Heart left ventricle (tissue), 16 donors: ENCODE results near the gene DPF1. TPM values are rescaled to one million over a fixed set of nuclear protein-coding genes. Genes with fewer than 3 reads are reported as not detected.

Source experiments
- ATAC-seq, 4 donors: fragments of 200-7000 bp; cut with Tn5 transposase; one replicate each; pipeline ENCODE4 v1.9.1; 2020 to 2022; ENCODE audit warnings: moderate library complexity in 4 of 4, mild to moderate bottlenecking in 3 of 4, moderate number of reproducible peaks in 1 of 4
- DNase-seq, 5 donors: peaks; one replicate each; pipeline ENCODE4 v3.0.0-alpha.2; 2020
- H3K27ac ChIP-seq, 12 donors: fragments of 200-600 bp; sonication (generic) in 4 of 12; one replicate each; pipeline versions ENCODE4 v1.5.0 to v1.8.0; 2016 to 2022; ENCODE audit warnings: mild to moderate bottlenecking in 2 of 12
- H3K27me3 ChIP-seq, 9 donors: fragments of 200-600 bp; sonication (generic) in 2 of 9; one replicate each; pipeline versions ENCODE4 v1.5.1 to v1.8.0; 2016 to 2022; ENCODE audit warnings: mild to moderate bottlenecking in 3 of 9
- H3K36me3 ChIP-seq, 9 donors: fragments of 200-600 bp; sonication (generic) in 2 of 9; one replicate each; pipeline versions ENCODE4 v1.5.0 to v1.8.0; 2018 to 2022; ENCODE audit warnings: mild to moderate bottlenecking in 2 of 9
- H3K4me1 ChIP-seq, 12 donors: fragments of 200-600 bp; sonication (generic) in 4 of 12; one replicate each; pipeline versions ENCODE4 v1.5.0 to v1.8.0; 2016 to 2022; ENCODE audit warnings: mild to moderate bottlenecking in 3 of 12
- H3K4me3 ChIP-seq, 12 donors: fragments of 200-600 bp; sonication (generic) in 4 of 12; one replicate each; pipeline versions ENCODE4 v1.5.0 to v1.8.0; 2017 to 2022; ENCODE audit warnings: mild to moderate bottlenecking in 9 of 12, moderate library complexity in 4 of 12
- H3K9me3 ChIP-seq, 12 donors: fragments of 200-600 bp; sonication (generic) in 4 of 12; one replicate each; pipeline versions ENCODE4 v1.5.0 to v1.8.0; 2016 to 2022; ENCODE audit warnings: mild to moderate bottlenecking in 1 of 12
- CTCF ChIP-seq, 12 donors: fragments of 200-600 bp; sonication (generic) in 4 of 12; IDR thresholded peaks; one replicate each; pipeline versions ENCODE4 v1.5.0 to v1.8.0; 2018 to 2022; ENCODE audit warnings: antibody characterized with exemption in 12 of 12, mild to moderate bottlenecking in 5 of 12
- POLR2A ChIP-seq, 2 donors: fragments of 450-650 bp; IDR thresholded peaks; one replicate each; pipeline ENCODE4 v1.6.1; 2017; ENCODE audit warnings: antibody characterized with exemption in 2 of 2, mild to moderate bottlenecking in 2 of 2, moderate library complexity in 2 of 2
- WGBS, 4 donors: extraction: QIAGEN DNeasy Blood & Tissue Kit in 2 of 4; methylation state at CpG; one replicate each; pipeline versions ENCODE4 v1.1.5 to v1.1.7; 2013 to 2018; 5-methylcytosine and 5-hydroxymethylcytosine counted together
- intact Hi-C, 10 donors: fragments of 100-400 bp; cut with DNase I; formaldehyde crosslinking; loops; one replicate each; pipeline versions ENCODE4 v1.11.1 to v1.14.2; 2022
- polyA plus RNA-seq, 2 donors: library from polyadenylated mRNA; stranded (reverse); fragments of 200-250 nt; gene quantifications; one replicate each; pipeline ENCODE4 v1.2.3, GENCODE V29; 2013
- total RNA-seq, 9 donors: library from RNA; depleted of rRNA in 2 of 9; stranded (reverse); fragments of >200 nt in 2 of 9; fragmentation: NEBNext Ultra II Directional in 3 of 9; extraction: Animal tissue kit (Norgen Biotek cat#: 25700) in 3 of 9; gene quantifications; one replicate each; pipeline versions ENCODE4 v1.1.0 to v1.2.4, GENCODE V29; 2016 to 2023
- donor health status: ischemic (EF 13 %, LVEDD 7.1; RV severe dilation, severe dysfunction).
- donor health status: healthy with polysubstance abuse.
- donor health status: DM: no; HTN: yes; CAD: no.
- donor health status: DM: no; HTN: no; CAD: no.
- donor health status: ischemic (EF 25% LVEDD 6.9; RV normal size, moderate dysfunction).
- donor health status: ischemic (EF 25% LVEDD 5.7; RV mildly dilated, moderate dysfunction).
- donor health status: healthy.
- donor health status: DM: yes; HTN: yes; CAD: no.
- donor health status: ischemic (EF 35%, LVEDD 5.7; RV mildly dilated, moderate dysfunction).
- donor health status: nonischemic (EF 11% LVEDD 7.7; RV severe dilation, severe dysfunction).
- donor health status: DM: yes; HTN: yes; CAD: no.
- donor health status: PGD.
- donor health status: ischemic (EF 29% LVEDD 5.4; RV normal size, mild dysfunction).
- donor health status: nonischemic (EF 23%, LVEDD 6.1; RV moderate dilation, normal function).

DPF1 gene
- total and polyA plus RNA-seq, 11 donors: 0.11 to 1.2 (median 0.37) TPM; not detected in 2

GRCh38 chr19:38204728-38205127 is 19.3 kb downstream of the DPF1 start:
- H3K9me3 ChIP-seq: no peaks in the 10 kb centered on the region
- TF ChIP-seq CTCF (IDR thresholded peaks at IDR 0.05): no peak
- TF ChIP-seq POLR2A (IDR thresholded peaks at IDR 0.05): no peak
- 94 to 97% (median 96%) methylated on average over 8 of the region's 8 CpGs for whole genome bisulfite sequencing, 4 donors
- H3K4me1 ChIP-seq: peaks cover 0 to 11% (median 8%) of the 10 kb centered on the region in 12 donors
- intact Hi-C loops: no loop called here
- no peak for DNase-seq
- no peak for ATAC-seq
- no peak overlapping the region for H3K27ac ChIP-seq
- H3K27me3 ChIP-seq: peaks cover 0 to 9% (median 0%) of the 10 kb centered on the region in 9 donors
- peaks cover 0 to 58% (median 40%) of the 10 kb centered on the region in 9 donors for H3K36me3 ChIP-seq
- H3K4me3 ChIP-seq: no peak overlapping the region

- DNase-seq: no peak
- Histone ChIP-seq H3K4me1 (peaks cover 0 to 5% (median 2%) of the 10 kb centered on the region in 12 donors), H3K9me3 (no peaks in the 10 kb centered on the region), H3K27ac (no peak overlapping the region), H3K27me3 (peaks cover 0 to 4% (median 0%) of the 10 kb centered on the region in 9 donors), H3K4me3 (no peak overlapping the region), H3K36me3 (peaks cover 0 to 63% (median 41%) of the 10 kb centered on the region in 9 donors)
- 89 to 94% (median 92%) methylated on average over 8 of the region's 8 CpGs for WGBS, 4 donors
- intact Hi-C loops: no loop called here
- ATAC-seq: peak in 1 of 4 donors; percentile 51
- no peak for TF ChIP-seq CTCF (IDR thresholded peaks at IDR 0.05)
Observed at GRCh38 chr19:38204096-38204495, 19.9 kb downstream of the DPF1 start.

GRCh38 chr19:38203197-38203596 is 20.8 kb downstream of the DPF1 start:
- peaks cover 0 to 72% (median 41%) of the 10 kb centered on the region in 9 donors for H3K36me3 ChIP-seq
- WGBS, 4 donors: 85 to 96% (median 94%) methylated on average over 7 to 13 of the region's 13 CpGs
- DNase-seq (no peak), ATAC-seq (no peak)
- TF ChIP-seq CTCF (IDR thresholded peaks at IDR 0.05) (no peak), POLR2A (IDR thresholded peaks at IDR 0.05) (no peak)
- no peaks in the 10 kb centered on the region for H3K27me3 ChIP-seq
- intact Hi-C loops: no loop called here
- no peaks in the 10 kb centered on the region for H3K4me1 ChIP-seq
- H3K27ac ChIP-seq: no peak overlapping the region
- H3K4me3 ChIP-seq: no peak overlapping the region
- no peaks in the 10 kb centered on the region for H3K9me3 ChIP-seq

- Histone ChIP-seq H3K27me3 (no peaks in the 10 kb centered on the region), H3K4me1 (no peaks in the 10 kb centered on the region), H3K4me3 (no peak overlapping the region), H3K9me3 (no peaks in the 10 kb centered on the region), H3K27ac (no peak overlapping the region), H3K36me3 (peaks cover 0 to 75% (median 41%) of the 10 kb centered on the region in 9 donors)
- WGBS, 4 donors: 94 to 95% (median 95%) methylated on average over 14 of the region's 14 CpGs
- no peak for ATAC-seq
- TF ChIP-seq POLR2A (IDR thresholded peaks at IDR 0.05) (no peak), CTCF (IDR thresholded peaks at IDR 0.05) (no peak)
- intact Hi-C loops: no loop called here
- no peak for DNase-seq
Observed at GRCh38 chr19:38202504-38202903, 21.5 kb downstream of the DPF1 start.
